ENCODE results near the gene GGT6.

Gene GGT6

DNA sequence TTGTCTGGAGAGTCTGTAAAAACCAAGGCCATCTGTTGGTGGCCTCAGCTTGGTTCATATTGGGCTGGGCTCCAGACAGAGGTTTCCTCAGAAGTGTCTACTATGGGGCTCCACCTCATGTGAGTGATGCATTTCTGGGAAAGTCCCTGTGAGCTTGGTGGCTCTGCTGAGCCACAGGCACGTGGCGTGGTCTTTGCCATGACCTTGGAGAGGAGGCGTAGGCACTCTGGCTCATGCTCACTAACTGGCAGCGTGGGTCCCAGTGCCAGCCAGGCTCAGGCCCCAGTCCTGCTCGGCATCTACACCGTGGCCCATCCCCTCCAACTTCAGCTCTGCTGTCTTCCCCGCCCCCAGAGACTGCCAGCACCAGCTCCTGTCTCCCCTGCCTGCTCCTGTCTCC is 13.3 kb upstream of the GGT6 start:
- peak; percentile 37 to 51 for DNase-seq (ENCODE audit: low read depth in 2 of 2)

DNA sequence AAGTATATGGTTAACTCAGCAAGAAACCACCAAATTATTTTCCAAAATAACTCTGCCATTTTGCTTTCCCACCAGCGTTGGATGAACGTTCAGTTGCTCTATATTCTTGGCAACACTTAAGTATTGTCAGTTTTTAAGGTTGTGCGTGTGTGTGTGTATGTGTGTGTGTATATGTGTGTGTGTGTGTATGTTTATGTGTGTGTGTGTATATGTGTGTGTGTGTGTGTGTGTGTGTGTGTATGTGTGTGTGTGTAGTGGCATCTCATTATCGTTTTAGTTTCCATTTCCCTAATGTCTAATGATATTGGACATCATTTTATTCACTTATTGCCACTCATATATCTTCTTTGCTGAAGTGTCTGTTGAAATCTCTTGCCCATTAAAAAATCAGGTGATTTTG is 12.7 kb upstream of the GGT6 start:
- DNase-seq (ENCODE audit: low read depth in 2 of 2), result no peak

DNA sequence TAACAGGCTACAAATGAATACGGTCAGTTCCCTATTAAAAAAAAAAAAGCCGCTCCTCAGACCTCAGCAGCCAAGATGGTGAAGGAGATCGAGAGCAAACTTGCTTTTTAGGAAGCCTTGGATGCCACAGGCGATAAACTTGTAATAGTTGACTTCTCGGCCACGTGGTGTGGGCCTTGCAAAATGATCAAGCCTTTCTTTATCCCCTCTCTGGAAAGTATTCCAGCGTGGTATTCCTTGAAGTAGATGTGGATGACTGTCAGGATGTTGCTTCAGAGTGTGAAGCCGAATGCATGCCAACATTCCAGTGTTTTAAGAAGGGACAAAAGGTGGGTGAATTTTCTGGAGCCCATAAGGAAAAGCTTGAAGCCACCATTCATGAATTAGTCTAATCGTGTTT is 11.8 kb upstream of the GGT6 start:
- DNase-seq (ENCODE audit: low read depth in 2 of 2), result no peak

DNA sequence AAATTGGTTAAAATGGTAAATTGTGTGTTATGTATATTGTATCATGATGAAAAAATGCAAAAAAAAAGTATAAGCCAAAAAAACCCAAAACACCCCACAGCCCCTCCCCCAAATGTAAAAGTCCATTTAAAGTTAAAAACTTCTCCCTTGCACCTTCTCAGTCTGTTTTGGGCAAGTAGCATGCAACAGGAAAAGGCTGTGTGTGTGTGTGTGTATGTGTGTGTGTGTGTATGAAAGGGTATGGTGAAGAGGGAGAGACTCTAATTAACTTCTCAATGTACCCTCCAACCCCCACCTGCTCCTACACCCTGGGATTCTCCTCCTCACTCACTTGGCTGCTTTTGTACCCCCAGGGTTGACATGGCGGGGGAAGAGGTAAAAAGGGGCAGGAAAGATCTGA is 9.2 kb upstream of the GGT6 start:
- no peak for DNase-seq (ENCODE audit: low read depth in 2 of 2)

DNA sequence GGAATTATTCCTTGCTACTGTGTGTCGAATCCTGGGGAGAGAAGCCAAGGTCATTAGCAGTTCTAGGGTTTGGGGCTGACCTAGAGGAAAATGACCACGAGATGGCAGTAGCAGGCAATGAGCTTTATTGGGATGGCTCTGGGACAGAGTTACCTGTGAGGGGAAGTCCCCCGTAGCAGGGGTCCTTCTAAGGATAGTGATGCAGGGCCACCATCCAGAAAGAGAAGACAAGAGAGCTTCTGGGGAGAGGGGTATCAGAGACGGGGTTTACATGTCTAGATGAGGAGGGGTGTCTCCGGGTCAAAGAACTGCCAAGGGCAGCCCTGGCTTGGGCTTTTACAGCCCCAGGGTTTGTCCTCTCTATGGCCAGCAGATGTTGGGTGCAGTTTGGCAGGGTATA is 6.4 kb upstream of the GGT6 start:
- peak in 1 of 2 donors; percentile 35 for DNase-seq (ENCODE audit: low read depth in 2 of 2)

DNA sequence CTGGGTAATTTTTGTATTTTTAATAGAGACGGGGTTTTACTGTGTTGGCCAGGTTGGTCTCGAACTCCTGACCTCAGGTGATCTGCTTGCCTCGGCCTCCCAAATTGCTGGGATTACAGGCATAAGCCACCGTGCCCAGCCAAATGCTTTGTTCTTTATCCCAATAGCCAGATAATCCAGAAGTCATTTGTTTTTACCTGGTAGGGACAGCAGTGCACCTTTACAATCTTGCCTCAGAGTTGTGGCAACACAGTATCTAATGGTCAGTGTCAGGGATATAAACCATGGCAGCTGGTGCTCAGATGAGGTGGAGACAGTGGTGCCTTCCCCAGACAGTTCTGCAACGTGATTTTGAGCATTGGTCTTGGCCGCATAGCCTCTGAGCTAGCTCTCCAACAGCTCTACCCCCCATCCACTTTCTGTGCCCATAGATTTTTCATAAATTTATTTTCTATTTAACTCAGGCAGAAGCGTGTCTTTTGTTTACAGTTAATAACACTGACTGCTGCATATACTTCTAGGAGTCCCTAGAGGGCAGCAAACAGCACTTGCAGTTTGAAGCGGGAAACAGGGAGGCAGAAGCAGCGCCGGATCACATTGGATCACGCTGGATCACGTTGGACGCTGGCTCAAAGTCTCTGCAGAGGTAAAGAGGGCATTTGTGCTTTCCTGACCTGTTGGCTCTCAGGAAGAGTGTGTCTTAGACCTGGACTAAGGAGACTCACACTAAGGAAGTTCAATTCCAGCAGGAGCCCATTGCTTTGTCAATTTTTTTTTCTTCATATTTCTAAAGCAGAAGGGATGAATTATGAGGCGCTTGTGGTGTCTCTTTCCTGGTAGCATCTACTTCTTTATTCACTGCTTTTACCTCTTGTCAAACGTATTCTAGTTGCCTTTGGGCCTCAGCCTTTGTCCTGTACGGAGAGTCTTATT is 5.1 kb upstream of the GGT6 start:
- DNase-seq (ENCODE audit: low read depth in 2 of 2), result peak in 1 of 2 donors; percentile 20

DNA sequence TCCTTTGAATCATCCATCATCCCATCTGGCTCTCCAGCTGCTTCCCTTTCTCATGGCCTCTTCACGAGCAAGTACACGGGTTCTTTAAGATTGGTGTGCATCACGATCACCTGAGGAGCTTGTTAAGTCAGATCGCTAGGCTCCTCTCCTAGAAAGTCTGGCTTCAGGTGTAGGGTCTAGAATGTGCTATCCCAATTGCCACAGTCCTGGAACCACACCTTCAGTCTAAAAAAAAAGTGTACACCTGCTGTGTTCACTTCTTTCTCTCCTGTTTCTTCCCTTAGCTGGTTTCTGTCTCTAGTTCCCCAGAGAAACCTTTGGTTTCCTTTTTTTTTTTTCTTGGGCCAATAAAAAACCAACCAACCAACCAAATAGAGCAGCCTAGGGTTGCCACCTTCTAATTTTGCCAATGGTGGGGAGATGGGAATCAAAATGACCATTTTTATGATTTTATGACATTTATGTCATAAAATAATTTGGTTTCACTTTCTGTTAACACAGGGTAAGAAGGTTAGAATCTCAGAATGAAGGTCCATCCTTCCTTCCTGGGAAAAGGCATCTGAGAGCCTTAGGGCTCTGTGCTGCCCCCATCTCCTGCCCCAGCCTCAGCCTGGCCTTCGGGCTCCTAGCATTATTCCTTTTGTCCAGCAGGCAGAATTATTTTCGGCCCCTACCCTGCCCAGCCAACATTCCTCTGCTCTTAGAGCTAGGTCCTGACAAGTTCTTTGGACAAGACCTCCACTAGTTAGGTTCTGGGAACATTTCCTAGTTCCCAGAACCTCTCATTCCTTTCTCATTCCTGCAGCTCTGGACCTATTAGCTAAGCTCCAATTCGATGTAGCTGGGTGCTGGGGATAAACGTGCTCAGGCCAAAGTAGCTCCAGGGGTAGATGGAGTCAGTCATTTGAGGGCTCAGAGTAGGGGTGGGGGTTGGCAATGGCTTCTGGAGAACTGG is 1.9 kb upstream of the GGT6 start:
- DNase-seq (ENCODE audit: low read depth in 2 of 2), result no peak

DNA sequence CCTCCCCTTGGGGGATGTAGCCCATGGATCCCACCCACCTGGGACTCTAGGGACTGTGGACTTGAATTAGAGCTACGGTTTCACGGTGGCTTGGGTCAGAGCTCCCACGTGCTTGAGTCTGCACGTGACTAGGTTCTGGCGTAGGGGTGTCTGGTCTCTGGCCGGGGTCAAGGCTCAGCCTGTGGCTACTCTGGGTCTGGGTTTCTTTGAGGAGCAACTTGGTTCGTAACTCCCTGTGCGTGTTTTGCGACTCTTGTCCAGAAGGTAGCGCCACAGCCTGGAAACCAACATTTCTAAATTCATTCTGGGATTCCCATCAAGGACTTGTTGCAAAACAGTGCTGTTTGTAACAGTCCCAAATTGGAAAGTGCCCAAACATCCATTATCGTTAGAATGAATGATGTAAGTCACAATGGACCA is 470 bp upstream of the GGT6 start:
- DNase-seq (ENCODE audit: low read depth in 2 of 2), result no peak

DNA sequence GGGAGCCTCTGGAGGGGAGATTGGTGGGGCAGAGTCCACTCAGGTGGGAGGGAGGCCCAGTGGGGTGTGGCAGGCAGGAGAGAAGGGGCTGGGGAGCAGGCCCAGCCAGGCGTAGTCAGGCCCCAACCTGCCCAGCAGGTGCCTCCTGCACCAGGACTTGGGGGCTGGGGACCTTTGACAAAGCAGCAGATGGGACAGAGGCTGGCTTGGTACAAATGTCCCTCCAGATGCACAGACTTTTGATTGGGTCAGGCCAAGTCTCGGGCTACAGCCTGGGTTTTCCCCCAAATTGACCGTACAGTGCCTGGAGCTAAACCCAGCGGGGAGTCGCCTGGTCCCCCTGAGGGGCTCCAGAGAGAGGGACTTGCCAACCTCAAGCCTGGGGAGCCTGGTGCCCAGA is 411 bp downstream of the GGT6 start:
- no peak for DNase-seq (ENCODE audit: low read depth in 2 of 2)

DNA sequence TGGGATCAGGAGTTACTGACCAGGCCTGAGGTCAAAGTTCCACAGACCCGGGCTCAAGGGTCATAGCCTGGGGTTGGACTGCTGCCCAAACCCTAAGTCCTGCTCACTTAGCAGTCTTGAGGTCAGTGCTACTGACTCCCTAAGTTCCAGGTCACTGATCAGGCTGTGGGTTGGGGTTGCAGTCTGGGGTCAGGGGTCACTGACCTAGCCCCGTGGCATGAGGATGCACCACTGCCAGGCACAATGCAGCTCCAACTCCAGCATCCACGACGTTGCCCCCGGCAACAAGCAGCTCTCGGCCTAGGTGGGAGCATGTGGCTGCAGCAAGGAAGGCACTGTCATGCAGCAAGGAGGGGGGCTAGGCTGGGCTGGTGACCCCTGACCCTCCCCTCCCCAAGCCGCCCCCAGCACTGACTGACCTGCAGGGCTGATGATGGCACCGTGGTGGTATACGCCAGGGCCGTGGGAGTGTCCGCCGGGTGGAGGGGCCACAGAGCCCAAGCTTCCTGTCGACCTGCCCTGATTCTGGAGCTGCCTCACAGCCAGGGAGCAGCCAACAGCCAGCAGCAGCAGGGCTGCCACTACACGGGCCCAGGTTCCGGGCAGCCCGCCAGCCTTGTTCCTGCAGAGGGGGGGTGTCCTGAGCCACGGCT is 1.1 kb downstream of the GGT6 start:
- DNase-seq (ENCODE audit: low read depth in 2 of 2), result no peak

DNA sequence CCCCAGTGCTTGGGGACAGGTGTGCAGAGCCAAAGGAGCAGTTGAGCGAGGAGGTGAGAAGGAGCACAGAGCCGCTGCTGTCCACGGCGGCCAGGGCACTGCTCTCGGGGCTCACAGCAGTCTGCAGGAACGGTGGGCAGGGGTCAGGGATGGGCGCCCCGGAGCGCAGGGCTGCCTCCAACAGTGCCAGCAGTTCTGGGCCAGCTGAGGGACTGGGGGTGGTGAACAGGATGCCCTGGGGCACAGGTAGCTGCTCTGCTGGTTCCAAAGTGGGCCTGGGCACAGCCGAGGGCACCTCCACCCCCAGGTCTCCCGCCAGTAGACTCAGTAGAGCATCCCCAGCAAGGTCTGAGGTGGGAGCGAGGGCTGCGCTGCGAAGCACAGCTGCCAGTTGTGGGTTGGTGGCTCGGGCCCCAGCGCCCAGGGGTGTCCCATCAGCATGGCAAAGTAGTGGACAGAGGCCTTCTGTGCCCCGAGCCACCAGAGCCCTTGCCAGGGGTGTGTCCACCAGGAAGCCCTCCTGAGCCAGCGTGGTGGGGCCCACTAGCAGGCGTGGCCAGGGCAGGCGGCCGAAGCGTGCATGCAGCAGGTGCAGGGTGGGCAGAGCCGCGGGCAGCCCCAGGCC is 1.9 kb downstream of the GGT6 start:
- DNase-seq (ENCODE audit: low read depth in 2 of 2), result no peak

DNA sequence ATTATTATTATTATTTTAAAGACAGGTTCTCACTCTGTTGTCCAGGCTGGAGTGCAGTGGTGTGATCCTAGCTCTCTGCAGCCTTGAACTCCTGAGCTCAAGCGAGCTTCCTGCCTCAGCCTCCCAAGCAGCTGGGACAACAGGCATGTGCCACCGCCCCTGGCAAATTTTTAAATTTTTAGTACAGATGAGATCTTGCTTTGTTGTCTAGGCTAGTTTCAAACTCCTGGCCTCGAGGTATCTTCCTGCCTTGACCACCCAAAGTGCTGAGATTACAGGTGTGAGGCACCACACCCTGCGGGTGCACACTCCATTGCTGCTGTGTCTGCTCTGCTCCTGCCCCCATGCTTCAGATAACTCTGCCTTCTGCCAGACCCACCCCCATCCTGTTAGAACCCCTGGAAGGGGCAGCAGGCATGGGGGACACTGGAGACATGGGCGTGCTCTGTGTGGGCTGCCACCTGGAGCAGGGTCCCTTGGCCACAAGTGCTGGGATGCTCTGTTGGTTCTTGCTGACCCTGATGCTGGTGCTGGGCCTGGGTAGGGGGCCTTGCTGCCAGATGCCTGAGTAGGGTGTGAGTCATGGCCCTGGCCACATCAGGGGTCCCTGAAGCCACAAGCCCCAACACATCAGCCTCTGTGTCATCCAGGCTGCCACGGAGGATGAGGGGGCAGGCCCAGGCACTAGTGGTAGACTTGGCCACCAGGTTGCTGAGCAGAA is 2.6 kb downstream of the GGT6 start:
- DNase-seq (ENCODE audit: low read depth in 2 of 2), result no peak

DNA sequence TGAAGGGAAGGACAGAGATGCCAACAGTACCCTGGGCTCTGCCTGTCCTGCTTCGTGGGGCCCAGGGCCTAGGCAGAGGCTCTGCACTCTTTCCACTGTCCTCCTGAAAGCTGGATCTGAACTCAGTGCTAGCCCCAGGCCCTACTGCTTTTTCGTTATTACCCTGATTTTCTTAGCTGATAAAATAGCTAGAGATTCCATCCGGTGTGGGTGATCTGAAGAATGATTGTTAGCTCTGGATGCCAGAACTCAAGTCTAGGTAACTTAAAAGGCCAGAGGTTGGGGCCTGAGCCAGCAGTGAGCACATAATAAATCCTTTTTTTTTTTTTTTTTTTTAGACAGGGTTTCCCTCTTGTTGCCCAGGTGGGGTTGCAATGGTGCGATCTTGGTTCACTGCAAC is 3.4 kb downstream of the GGT6 start:
- DNase-seq (ENCODE audit: low read depth in 2 of 2), result no peak

DNA sequence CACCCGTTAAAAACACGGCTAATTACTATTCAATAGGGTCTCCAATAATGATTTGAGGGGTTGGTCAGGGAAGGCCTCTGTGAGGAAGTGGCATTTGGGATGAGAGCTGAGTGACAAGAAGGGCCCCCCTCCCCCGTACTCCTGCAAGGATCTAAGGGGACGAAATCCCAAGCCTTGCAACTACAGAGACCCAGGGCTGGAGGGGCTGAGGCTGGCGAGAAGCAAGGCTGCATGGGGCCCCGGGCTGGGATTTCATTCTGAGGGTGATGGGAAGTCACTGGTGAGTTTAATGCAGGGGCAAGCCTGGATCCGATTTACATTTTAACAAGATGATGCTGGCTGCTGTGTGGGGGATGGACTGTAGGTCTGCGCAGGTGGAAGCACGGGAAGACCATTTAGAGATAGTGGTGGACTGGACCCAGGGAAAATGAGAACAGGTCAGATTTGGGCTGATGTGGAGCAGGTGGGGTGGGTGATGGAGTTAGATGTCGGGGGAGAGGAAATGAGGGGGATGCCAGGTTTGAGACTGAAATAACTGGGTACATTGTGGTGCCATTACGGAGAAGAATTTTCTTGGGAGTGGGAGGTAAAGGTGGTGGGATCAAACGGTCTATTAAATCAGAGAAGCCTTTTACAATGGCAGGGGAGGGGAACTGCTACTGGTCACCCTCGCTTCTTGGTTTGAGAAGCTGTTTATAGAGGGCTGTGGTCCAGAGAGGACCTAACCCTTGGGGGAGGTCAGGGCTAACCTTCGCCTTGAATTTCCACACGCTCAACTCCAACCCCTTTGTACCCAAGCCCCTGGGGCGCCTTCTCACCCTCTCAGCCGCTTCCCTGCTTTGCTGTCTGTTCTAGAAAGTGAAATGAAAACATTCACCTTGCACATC is 4.3 kb downstream of the GGT6 start:
- DNase-seq (ENCODE audit: low read depth in 2 of 2), result no peak

DNA sequence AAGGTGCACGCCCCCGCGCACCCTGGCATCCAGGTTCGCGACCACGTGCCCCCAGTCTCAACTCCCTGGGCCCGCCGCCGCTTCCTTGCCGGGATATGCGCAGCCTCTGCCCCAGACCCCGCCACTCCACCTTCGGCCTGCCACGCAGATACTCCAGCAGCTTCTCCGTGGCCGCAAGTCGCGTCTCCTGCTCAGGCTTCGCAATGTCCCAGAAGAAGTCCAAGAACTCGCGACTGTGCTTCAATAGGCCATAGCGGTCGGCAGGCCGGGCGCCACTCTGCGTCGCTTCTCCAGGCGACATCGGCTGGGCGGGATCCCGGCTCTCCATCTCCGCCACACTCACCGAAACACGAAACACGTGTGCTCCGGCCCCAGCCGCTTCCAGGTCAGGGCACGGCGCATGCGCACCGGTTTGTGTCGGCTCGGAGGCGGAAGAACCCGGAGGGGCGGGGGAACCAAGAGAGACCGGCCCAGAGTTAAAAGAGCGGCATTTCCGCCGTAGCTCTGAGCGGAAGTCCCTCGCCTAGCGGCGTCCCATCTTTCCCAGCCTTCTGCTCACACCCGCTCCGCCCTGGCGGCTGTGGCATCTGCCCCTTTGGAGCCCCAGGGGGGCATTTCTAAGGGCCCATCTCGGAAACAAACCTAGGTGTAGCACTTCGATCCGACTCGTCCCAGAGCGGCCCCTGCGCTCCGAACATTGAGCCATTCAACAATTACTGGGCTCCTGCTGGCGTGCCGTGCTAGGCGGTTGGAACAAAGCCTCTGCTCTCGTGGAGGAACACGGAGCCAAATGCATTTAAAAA is 5.2 kb downstream of the GGT6 start, which contains the start of gene MYBBP1A:
Gene MYBBP1A (minus strand): TSS at position 388 of the 803 bp plus-strand sequence. CDS start 60 bp downstream, at position 328.
- DNase-seq (ENCODE audit: low read depth in 2 of 2), result peak; percentile 96 to 97

DNA sequence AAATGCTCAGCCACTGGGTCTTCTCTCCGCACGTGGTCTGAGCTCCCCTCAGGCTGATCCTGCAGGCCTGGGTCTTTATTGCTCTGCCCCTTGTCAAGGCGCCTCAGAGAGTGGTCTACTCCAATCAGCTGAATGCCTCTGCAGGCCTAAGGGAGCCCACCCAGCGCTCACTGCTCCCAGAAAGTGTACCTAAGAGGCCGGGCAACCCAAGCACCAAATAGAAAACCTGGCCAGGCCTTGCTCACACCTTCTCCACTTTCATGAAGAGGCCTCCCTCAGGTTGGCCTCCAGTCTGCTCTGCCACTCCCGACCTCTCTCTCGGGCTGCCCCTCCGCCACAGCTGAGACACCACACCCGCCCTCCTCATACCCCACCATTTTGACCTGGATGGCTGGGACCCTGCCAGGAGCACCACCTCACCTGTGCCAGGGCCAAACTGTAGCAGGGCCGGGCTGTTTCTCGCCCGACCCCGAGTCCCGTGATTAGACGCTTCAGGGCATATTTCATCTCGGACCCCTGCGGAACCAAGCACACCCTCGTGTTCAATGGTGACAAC is 5.9 kb downstream of the GGT6 start:
- no peak for DNase-seq (ENCODE audit: low read depth in 2 of 2)

DNA sequence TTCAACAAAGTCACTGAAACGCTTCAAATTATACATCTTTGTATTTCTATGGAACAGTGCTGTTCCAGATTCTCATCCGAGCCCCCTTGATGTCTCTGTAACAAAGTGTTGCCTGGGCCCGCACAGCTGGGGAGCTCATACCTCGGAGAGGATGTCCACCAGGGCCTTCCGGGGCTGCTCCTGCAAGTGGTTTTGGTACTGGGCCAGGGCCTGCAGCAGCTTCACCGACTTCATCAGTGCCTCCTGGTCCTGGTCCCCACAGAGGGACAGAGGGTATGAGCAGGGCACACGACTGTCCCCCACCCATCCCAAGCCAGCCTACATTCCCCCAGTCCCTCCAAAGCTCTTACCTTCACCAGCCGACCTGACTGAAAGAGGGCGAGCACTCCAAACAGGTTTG is 6.7 kb downstream of the GGT6 start:
- no peak for DNase-seq (ENCODE audit: low read depth in 2 of 2)

DNA sequence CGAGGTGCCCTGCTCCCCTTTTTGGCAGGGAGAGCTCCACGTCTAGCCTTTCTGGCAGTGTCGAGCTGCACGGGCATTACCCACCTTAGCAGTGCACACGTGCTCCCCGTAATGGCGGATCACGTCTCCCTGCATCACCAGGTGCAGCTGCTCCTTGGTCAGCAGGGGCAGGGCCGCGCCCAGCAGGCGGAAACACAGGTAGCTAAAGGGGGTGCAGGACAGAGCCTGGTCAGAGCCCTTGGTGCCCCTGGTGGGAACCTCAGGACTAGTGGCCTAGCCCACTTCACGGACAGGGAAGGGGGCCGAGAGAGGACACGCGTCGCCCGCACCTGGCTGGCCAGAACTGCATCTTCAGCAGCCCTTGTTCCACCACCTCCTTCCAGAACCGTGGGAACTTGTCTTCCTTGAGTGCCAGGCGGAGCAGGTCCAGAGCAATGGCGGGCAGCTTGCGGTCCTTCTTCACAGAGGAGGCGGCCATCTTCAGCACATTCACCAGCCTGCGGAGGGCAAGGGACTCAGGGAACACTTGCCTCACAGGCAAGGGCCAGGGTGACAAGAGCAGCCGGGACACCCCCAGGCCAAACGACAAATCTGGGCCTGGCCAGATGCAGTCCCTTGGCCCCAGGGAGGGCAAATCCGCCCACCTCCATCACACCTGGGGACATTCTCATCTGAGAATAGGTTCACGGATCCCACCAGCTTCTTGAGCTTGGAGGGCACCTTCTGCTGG is 8.4 kb downstream of the GGT6 start:
- DNase-seq (ENCODE audit: low read depth in 2 of 2), result no peak

Measured in stimulated activated CD4-positive, alpha-beta T cell treated with anti-CD3 and anti-CD28 coated beads, Interleukin-1b, Interleukin-23, amount 100 ng/mL, for 4 hours (primary cell).